ENCODE measurements around the gene FGF14.

- TF ChIP-seq CTCF (IDR thresholded peaks at IDR 0.05; ENCODE audit: low read depth, low read length, poor library complexity, severe bottlenecking) (no peak), EZH2phosphoT487 (IDR thresholded peaks at IDR 0.05; ENCODE audit: borderline replicate concordance, low read length) (no peak)
Measured at GRCh38 chr13:101714195-101714594, 687.7 kb downstream of the FGF14 start.

Data from DOHH2 (cell line).